GM12875 (cell line): ENCODE results near the gene WDFY3.

Source experiments
- H3K4me3 ChIP-seq: one replicate; pipeline ENCODE4 v1.5.1; 2011; ENCODE audit warnings: low read depth, low read length, control low read depth
- TF ChIP-seq, protein P1 (sequence below): IDR thresholded peaks from 2 replicates; pipeline ENCODE4 v1.5.1; 2011; ENCODE audit warnings: low read depth, mild to moderate bottlenecking, control low read depth, inconsistent platforms, low read length, moderate library complexity, borderline replicate concordance; ENCODE audit not compliant: insufficient read depth

Gene WDFY3

DNA sequence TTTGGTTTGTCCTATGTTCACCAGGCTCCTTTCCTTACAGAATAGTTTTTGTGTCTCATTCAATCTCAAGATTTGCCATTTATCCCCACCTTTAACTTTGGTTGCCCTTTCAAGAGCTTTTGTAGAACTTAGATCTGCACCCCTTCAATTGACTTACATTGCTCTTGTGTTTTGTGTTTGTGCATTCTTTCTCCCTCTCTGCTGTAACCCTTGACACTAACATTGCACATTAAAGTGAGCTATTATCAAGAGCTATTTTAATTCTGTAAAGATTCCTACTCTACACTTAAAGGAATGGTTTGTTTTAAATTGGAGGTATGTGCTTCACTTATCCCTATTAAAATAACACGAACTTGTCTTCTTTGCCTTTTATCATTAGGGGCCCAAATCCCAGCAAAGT lies 318.3 kb downstream of the WDFY3 start:
- TF ChIP-seq, protein P1, sequence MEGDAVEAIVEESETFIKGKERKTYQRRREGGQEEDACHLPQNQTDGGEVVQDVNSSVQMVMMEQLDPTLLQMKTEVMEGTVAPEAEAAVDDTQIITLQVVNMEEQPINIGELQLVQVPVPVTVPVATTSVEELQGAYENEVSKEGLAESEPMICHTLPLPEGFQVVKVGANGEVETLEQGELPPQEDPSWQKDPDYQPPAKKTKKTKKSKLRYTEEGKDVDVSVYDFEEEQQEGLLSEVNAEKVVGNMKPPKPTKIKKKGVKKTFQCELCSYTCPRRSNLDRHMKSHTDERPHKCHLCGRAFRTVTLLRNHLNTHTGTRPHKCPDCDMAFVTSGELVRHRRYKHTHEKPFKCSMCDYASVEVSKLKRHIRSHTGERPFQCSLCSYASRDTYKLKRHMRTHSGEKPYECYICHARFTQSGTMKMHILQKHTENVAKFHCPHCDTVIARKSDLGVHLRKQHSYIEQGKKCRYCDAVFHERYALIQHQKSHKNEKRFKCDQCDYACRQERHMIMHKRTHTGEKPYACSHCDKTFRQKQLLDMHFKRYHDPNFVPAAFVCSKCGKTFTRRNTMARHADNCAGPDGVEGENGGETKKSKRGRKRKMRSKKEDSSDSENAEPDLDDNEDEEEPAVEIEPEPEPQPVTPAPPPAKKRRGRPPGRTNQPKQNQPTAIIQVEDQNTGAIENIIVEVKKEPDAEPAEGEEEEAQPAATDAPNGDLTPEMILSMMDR, result no peak
- no peak overlapping the region for H3K4me3 ChIP-seq

DNA sequence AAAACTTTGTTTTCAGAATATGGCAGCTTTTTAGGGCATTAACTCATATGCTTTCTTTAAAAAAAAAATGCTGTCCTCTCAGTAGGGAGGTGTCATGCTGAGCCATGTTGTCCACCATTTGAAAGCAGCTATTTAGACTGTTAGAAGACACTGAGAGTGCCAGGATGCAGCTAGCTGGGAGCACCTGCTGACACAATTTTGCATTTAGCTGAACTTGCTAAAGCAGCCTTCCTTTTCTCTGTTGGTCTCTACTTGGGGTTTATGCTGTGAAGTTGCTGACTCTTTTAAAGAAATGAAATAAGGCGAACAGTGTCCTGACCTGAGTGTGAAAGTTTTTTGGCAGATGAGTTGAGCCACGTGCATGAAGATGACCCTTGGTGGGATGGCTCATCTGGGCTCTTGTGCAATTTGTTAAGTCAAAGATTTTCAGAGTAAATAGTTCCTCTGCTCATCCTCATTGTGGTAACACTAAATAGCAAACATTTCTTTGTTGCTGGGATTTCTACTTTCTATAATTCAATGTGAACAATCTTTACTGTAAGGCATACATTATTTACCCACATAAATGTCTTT lies 319.1 kb downstream of the WDFY3 start:
- TF ChIP-seq, protein P1, result no peak
- H3K4me3 ChIP-seq, result no peak overlapping the region

DNA sequence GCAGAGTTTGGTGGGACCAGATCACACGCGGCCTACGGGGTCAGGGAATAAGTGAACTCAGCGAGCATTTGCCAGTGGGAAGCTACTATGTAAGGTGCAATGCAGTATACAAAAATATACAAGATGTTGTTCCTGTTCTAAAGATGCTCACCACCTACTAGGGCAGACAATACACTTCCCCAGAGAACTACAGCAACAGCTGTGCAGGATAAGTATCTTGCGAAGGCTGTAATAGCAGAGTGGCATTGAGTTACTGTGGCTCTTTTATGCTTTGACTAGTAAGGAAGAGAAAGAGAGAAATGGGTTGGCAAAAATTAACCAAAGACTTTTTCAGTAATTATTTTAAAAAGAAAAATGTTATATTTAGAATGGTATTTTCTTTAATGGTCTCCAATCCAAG lies 322.4 kb downstream of the WDFY3 start:
- TF ChIP-seq, protein P1, result no peak
- no peak overlapping the region for H3K4me3 ChIP-seq

DNA sequence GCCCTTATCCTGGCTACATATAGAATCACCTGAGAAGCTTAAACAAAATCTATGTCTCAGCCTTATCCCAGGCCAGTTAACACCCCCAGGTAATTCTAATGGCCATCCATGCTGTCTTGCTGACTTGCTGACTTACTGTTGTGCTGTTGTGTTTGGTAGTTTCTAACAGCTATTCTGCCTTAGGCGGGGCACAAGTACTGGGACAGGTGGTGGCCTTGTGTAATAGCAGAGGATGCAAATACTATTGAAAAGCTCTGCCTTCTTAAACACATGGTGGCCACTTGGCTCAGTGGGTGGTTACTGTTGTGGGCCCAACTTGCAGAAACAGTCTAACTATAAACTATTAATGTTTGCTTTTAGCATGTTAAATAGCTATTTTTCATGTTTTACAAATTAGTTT lies 327.3 kb downstream of the WDFY3 start:
- TF ChIP-seq, protein P1, result no peak
- no peak overlapping the region for H3K4me3 ChIP-seq

DNA sequence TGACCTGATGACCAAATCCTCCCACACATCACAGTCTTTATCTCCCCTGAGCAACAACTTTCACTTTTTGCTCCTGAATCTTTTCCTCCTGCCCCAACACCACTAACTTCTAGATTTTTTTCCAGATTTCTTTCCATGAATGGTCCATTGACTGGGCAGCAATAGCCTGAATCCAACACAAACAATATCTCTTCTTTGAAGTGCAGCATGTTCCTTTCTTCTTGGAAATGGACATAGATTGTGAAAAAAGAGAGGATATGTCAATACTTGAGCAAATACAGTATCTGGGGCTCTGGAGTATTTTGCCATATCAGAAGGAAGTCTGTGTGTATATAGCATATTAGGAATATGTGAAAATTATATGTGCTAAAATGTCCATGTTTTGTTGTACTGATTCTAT lies 328.4 kb downstream of the WDFY3 start:
- TF ChIP-seq, protein P1, result no peak
- H3K4me3 ChIP-seq, result no peak overlapping the region

DNA sequence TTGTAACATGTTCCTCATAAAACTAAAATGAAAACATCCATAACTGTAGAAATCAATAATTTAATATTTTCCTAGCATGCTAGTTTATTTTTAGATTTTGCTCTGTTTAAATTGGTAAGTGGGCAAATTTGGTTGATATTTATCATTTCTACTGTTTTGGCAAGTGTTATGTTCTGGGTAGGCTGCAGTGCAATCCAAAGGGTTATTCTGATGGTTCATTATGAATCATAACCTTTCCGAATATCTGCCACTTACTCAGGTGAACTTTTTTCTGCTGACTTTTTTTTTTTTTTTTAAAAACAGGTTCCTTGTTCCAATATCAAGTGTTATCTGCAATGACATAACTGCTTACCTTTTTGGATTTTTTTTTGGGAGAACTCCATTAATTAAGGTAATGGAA lies 331.5 kb downstream of the WDFY3 start:
- TF ChIP-seq, protein P1, result no peak
- H3K4me3 ChIP-seq, result no peak overlapping the region

DNA sequence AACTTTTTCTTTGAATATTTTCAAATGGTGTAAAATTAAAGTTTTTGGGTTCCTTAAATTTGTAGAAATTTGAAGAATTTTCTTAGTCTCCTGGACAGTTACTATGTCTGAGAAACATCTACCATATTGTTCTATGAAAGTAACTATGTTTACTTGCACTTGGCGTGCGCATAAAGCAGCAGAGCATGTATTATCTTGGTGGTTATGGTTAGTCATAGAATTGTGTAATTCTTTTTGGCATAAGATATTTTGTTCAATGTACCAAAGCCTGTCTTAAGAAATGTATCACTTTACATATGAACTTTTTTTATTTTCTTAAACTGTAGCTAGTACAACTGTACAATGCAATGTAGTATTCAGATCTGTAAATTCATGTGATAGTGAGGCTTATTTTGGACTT lies 334.4 kb downstream of the WDFY3 start:
- H3K4me3 ChIP-seq, result no peak overlapping the region
- TF ChIP-seq, protein P1, result no peak
